ENCODE measurements around the gene CUX1.
"Not testable (repeated sequence)": the region's sequence is repeated elsewhere in the genome, so short reads cannot be mapped to it uniquely, and the experiment has no call there.

Gene CUX1

DNA sequence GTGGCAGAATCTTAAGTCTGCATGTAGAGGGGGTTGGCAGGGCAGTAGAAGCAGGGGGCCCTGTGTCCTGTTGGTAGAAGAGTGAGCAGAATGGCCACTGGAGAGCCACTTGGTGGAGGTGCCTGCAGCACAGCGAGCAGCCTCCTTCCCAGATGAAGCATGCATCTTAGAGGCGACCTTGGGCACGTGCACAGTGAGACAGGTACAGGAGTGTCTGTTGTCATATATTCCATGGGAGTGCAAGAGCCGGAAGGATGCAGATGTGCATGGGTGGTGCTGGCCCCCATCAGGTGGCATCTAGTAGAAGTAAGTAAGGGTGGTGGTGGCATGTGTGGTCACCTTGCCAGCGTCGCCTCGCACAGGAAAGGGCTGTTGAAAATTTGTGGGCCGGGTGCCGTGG is 53.9 kb downstream of the CUX1 start:
- no peak for DNase-seq

GRCh38 chr7:101874028-101874427 is 56.6 kb downstream of the CUX1 start:
- DNase-seq = no peak

GRCh38 chr7:101875283-101875846 is 57.9 kb downstream of the CUX1 start:
- DNase-seq = no peak

GRCh38 chr7:101877882-101878591 is 60.6 kb downstream of the CUX1 start:
- DNase-seq = no peak

GRCh38 chr7:101878938-101879337 is 61.5 kb downstream of the CUX1 start:
- no peak for DNase-seq

- no peak for DNase-seq
These were observed 62.1 kb downstream of the CUX1 start for GRCh38 chr7:101879565-101879964.

DNA sequence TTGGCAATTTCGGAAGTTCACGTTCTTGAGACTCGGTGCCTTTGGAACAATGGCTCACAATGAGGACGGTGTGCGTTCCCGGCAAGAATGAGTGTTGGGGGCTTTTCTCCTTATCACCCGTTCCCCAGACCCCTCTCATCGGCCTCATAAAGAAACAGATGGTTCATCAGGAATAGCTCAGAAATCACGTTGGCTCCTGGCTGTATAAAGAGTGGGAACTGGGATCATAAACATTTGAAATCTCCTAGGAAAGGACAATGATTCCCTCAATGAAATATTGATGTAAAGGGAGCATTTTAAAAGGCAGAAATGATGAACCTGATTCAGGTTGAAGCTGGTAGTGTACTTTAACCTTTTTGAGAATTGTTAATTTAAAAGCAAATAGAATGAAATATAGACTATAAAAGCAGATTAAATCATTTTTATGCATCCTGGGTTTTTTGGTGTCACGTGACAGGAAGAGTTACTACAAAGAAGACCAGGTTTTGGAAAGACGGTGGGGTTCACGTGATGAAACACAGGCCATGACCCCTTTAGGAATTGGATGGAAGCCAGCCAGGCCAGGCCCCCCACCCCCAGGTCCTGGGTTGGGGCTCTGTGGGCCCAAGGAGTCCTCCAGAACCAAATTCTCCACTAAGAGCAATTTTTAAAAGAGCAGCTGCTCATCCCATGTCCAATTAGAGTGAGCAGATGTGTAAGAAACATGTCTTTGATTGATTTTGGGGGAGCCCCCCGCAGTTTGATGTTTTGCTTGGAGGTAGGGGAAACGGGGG is 63.0 kb downstream of the CUX1 start:
- no peak for DNase-seq

DNA sequence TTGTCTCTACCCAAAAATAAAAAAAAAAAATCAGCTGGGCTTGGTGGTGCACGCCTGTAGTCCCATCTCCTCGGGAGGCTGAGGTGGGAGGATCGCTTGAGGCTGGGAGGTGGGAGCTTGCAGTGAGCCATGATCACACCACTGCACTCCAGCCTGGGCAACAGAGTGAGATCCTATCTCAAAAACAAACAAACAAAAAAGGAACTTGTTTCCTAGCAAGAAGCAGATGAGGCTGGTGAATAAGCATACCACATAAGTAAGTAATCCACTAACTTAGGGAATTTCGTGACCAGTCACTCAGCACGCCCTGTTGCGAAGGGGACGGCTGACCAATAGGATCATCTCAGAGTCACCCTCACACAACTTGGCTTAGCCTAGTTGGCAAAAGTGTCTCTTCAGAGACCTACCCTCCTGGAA is 64.6 kb downstream of the CUX1 start:
- DNase-seq = no peak

DNA sequence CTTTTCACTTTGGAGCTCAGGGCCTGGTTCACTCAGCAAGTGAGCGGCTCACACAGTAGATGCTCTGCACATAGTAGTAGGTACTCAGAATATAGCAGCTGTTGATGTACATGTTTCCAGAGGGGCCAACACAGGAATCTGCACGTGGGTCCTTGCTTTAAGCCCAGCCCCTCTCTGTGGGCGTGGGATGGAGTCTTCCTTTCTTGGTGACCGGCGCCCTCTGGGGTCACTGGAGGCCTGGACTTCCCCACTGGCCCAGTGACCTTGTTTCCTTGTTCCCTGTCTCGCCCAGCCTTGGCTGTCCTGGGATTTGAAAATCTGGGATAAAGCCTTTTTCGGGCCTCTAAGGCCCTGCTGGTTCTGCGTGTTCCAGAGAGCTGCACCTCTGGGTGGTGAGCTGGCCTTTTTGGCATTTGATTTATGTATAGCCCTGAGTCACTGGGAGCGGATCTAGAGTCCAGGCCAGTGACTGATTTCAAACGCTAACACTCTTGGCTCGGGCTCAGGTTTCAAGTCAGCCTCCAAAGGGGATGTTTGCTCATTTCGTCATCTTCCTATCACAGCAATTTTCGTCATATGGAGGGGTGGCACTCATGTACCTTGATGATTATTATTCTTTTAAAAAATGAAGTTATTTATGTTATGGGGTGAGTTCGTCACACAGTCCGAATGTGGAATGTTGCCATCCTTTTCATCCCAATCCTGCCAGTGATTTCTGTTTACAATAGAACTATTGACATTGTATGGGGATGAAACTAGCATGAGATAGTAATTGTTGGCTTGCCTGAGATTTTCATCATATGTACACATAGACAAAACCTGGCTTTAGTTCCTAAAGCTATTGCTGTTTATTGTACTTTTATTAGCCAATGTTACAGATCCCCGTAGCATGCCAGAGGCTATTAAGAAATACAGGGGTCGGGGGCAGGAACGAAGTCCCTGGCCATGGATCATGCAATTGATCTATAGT is 65.5 kb downstream of the CUX1 start:
- DNase-seq = no peak

DNA sequence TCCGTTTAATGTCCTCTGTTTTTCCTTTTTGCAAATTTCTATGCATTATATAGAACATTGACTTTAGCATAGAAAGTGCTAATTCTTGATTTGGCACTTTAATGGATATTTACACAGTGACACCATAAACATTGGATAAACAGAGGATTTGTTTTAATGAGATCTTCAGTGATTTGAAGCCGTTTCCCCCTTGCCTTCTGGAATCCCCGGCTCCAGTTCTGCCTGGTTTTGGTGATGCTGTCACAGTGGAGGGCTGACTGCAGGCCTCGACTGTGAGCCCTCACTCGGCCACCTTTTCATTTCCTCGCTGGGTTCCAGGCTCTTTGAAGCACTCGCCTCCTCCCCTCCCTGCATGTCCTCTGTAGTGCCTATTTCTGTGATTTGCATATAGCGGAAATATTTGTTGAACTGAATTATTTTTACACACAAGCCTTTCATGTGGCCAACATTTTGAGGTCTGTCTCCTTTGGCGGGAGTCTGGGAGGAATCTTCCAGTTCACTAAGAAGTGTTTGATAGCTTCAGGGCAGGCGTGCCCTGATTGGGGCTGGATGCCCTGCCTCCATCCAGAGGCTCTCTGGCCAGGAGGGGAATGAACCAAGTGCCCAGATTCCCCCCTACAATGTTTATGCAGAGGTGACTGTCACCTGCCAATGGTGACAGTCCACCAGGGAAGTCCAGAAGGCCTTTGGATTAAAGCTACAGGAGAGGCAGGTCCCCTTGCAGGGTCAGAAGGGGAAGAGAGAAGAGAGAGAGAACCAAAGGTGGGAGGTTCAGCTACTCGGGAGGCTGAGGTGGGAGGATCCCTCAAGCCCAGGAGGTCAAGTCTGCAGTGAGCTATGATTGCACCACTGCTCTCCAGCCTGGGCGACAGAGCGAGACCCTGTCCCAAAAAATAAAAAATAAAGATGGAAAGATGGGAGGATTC is 67.5 kb downstream of the CUX1 start:
- no peak for DNase-seq

DNA sequence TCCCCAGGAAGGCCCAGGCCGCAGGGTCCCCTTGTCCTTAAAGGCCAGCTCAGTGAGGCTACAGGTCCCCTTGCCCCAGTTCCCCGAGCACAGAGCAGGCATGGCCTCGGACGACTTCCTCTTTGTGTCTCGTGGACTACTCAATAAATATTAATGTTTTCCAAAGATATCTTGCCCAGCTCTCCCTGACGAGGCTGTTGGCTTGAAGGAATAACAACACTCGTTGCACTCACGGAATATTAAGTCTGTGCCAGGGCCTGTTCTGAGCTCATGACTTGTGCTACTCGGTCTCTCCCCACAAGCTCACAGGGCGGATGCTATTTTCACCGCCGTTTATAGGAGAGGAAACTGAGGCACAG is 68.2 kb downstream of the CUX1 start:
- DNase-seq = no peak

DNA sequence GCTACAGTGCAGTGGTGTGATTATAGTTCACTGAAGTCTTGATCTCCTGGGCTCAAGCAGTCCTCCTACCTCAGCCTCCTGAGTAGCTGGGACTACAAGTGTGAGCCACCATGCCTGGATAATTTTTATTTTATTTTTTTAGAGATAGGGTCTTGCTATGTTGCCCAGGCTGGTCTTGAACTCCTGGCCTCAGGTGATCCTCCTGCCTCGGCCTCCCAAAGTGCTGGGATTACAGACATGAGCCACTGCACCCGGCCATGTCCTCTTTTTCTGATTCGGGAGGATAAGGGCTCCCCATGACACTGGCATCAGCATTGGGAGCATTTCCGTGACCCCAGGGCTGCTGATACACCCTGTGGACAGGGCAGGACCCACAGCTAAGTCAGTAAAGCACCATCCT is 69.9 kb downstream of the CUX1 start:
- DNase-seq = not testable (repeated sequence)

- not testable (repeated sequence) for DNase-seq
These were observed 71.1 kb downstream of the CUX1 start for GRCh38 chr7:101888564-101888963.

GRCh38 chr7:101890749-101891523 is 73.5 kb downstream of the CUX1 start:
- no peak for DNase-seq

GRCh38 chr7:101891936-101892640 is 74.7 kb downstream of the CUX1 start:
- no peak for DNase-seq

- no peak for DNase-seq
These were observed 76.1 kb downstream of the CUX1 start for GRCh38 chr7:101893341-101894082.

GRCh38 chr7:101896316-101896715 is 78.9 kb downstream of the CUX1 start:
- DNase-seq = no peak

DNA sequence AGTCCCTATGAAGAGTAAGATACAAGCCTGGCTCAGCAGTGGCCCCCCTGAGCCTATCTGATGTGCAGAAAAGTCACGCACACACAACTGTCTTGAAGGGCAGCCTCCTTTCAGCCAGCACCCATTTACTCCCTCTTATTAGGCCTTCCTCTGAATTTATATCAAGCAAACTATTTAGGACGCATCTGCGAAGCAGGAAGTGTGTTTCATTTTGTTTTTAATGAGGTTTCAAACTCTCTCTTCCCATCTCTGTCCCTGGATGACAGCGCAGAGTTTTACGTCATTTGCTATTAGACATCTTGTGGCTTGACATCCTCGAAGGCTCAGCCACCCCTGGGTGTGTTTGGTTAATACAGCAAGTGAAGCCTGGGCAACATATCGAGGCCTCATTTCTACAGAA is 79.5 kb downstream of the CUX1 start:
- no peak for DNase-seq

- no peak for DNase-seq
These were observed 80.7 kb downstream of the CUX1 start for GRCh38 chr7:101898106-101898505.

GRCh38 chr7:101899616-101900015 is 82.2 kb downstream of the CUX1 start:
- no peak for DNase-seq

Measured in activated naive CD4-positive, alpha-beta T cell treated with anti-CD3 and anti-CD28 coated beads, Interleukin-2, amount 50 U/mL, for 16 hours (primary cell).